HG03521 (cell line): Measurements from ENCODE around the gene PSD2.

Experiments used
- ATAC-seq: cut with Tn5 transposase; IDR thresholded peaks from one replicate; pipeline ENCODE4 v1.9.1; 2021; ENCODE audit warnings: mild to moderate bottlenecking, moderate library complexity; ENCODE audit not compliant: unreplicated experiment

PSD2 gene

GRCh38 chr5:139854029-139854605 is 58.5 kb downstream of the PSD2 start:
- ATAC-seq = no peak

GRCh38 chr5:139854953-139855352 is 59.3 kb downstream of the PSD2 start:
- ATAC-seq = no peak

GRCh38 chr5:139855451-139855850 is 59.8 kb downstream of the PSD2 start:
- no peak for ATAC-seq

- no peak for ATAC-seq
These were observed 60.4 kb downstream of the PSD2 start for GRCh38 chr5:139855946-139856540.

GRCh38 chr5:139856714-139857113 is 61.1 kb downstream of the PSD2 start:
- no peak for ATAC-seq

- ATAC-seq = no peak
These were observed 63.4 kb downstream of the PSD2 start for GRCh38 chr5:139859013-139859412.

GRCh38 chr5:139861021-139861888 is 65.6 kb downstream of the PSD2 start:
- no peak for ATAC-seq

- no peak for ATAC-seq
These were observed 66.2 kb downstream of the PSD2 start for GRCh38 chr5:139861889-139862207.

GRCh38 chr5:139862313-139862712 is 66.7 kb downstream of the PSD2 start:
- ATAC-seq = peak; percentile 51

GRCh38 chr5:139862803-139863202 is 67.2 kb downstream of the PSD2 start:
- no peak for ATAC-seq

- ATAC-seq = no peak
These were observed 67.8 kb downstream of the PSD2 start for GRCh38 chr5:139863361-139863760.

- ATAC-seq = no peak
These were observed 68.4 kb downstream of the PSD2 start for GRCh38 chr5:139863855-139864558.

GRCh38 chr5:139864716-139865483 is 69.3 kb downstream of the PSD2 start:
- no peak for ATAC-seq

- no peak for ATAC-seq
These were observed 71.5 kb downstream of the PSD2 start for GRCh38 chr5:139867109-139867508.

- ATAC-seq = no peak
These were observed 72.0 kb downstream of the PSD2 start for GRCh38 chr5:139867581-139867980.

- ATAC-seq = no peak
These were observed 73.6 kb downstream of the PSD2 start for GRCh38 chr5:139869042-139869790.

- ATAC-seq = no peak
These were observed 75.1 kb downstream of the PSD2 start for GRCh38 chr5:139870677-139871076.

- no peak for ATAC-seq
These were observed 76.0 kb downstream of the PSD2 start for GRCh38 chr5:139871614-139872013.

- ATAC-seq = no peak
These were observed 76.6 kb downstream of the PSD2 start for GRCh38 chr5:139872052-139872766.
